Measurements from ENCODE around the gene BICC1. TPM values are rescaled to one million over a fixed set of nuclear protein-coding genes. Genes with fewer than 3 reads are reported as not detected.

BICC1 gene
- total and polyA plus RNA-seq, 2 of the 4 experiments (the other 2 are of a cell fraction): 5.7 to 42.5 TPM

- TF ChIP-seq BHLHE40 (IDR thresholded peaks at IDR 0.05; ENCODE audit: low read depth, low read length): no peak
- TF ChIP-seq MAZ (IDR thresholded peaks at IDR 0.05; ENCODE audit: borderline replicate concordance, low read depth, low read length): no peak
- TF ChIP-seq MAFK (IDR thresholded peaks at IDR 0.05; ENCODE audit: low read depth, low read length): no peak
Measured at GRCh38 chr10:58821752-58822056, 309.0 kb downstream of the BICC1 start (continued).

GRCh38 chr10:58823983-58824382, 311.3 kb downstream of the BICC1 start:
- Histone ChIP-seq H4K91ac (ENCODE audit: insufficient read depth, low read depth, low read length) (no peak overlapping the region), H3K4me1 (ENCODE audit: control insufficient read depth, insufficient read depth, low read length) (peaks cover 5% of the 10 kb centered on the region), H3K23ac (ENCODE audit: low read depth, low read length) (no peak overlapping the region), H4K20me1 (ENCODE audit: insufficient read depth, low read length) (no peaks in the 10 kb centered on the region), H2BK20ac (ENCODE audit: low read depth, low read length) (no peak overlapping the region), H3K27ac (ENCODE audit: insufficient read depth, low read length) (no peak overlapping the region), H3K9me1 (ENCODE audit: insufficient read depth, low read length) (peaks cover 4% of the 10 kb centered on the region), H2AFZ (replicated peaks; ENCODE audit: low read length, poor library complexity) (no peak overlapping the region), H2AK5ac (ENCODE audit: low read depth, low read length) (no peak overlapping the region), H4K5ac (ENCODE audit: low read depth, low read length) (no peak overlapping the region), H2AK9ac (replicated peaks; ENCODE audit: low read depth, low read length, poor library complexity) (no peak overlapping the region), H3K9ac (ENCODE audit: low read depth, low read length) (no peak overlapping the region), H3K4me2 (ENCODE audit: low read depth, low read length) (no peak overlapping the region), H4K8ac (ENCODE audit: low read depth in 2 of 2, low read length in 2 of 2) (no peak overlapping the region), H3K36me3 (ENCODE audit: control insufficient read depth, insufficient read depth, low read length) (peaks cover 8% of the 10 kb centered on the region), H2BK15ac (ENCODE audit: low read depth, low read length) (no peak overlapping the region), H3K4me3 (ENCODE audit: insufficient read depth, low read depth, low read length) (no peak overlapping the region), H3K27me3 (ENCODE audit: control insufficient read depth, insufficient read depth, low read length) (no peaks in the 10 kb centered on the region), H3K56ac (ENCODE audit: extremely low read depth, insufficient read depth, low read length) (no peak overlapping the region), H3K14ac (replicated peaks; ENCODE audit: low read depth, low read length) (no peak overlapping the region), H2BK120ac (ENCODE audit: low read depth, low read length) (no peak overlapping the region), H3K9me3 (ENCODE audit: control insufficient read depth, insufficient read depth, low read length) (no peaks in the 10 kb centered on the region), H2BK5ac (ENCODE audit: low read depth, low read length, poor library complexity, severe bottlenecking) (no peak overlapping the region), H3K4ac (ENCODE audit: low read depth, low read length) (no peak overlapping the region), H3K18ac (ENCODE audit: low read depth, low read length) (no peak overlapping the region), H3K79me1 (ENCODE audit: low read depth in 1 of 2, low read length in 2 of 2) (no peaks in the 10 kb centered on the region)
- DNase-seq (no peak), ATAC-seq (ENCODE audit: low read depth) (no peak)
- dilution Hi-C loops (cut with HindIII; ENCODE audit: low sequenced_read_pairs, unreplicated experiment) (no loop called here), in situ Hi-C loops (cut with MboI; ENCODE audit: low sequenced_read_pairs) (no loop called here), intact Hi-C loops (cut with micrococcal nuclease) (no loop called here)
- TF ChIP-seq MXI1 (IDR thresholded peaks at IDR 0.05; ENCODE audit: borderline replicate concordance, low read depth, low read length) (no peak), RCOR1 (IDR thresholded peaks at IDR 0.05; ENCODE audit: insufficient replicate concordance, low read length) (no peak)
- ChIA-PET POLR2A (ENCODE audit: unreplicated experiment) (no interaction called here), CTCF (interaction anchor here (1.2 kb wide), 1 partner anchor 409 kb away, joined by 3 read pairs; no protein-coding TSS in a partner anchor)
- BruUV-seq (replicated peaks): no TSS peak
- WGBS, 2 experiments (ENCODE audit: extremely low coverage in 2 of 2, insufficient read length in 1 of 2): no CpG with 5 or more reads among the region's 1 CpG

Data from IMR-90 (cell line).